ENCODE results near the gene ANLN. TPM values are rescaled to one million over a fixed set of nuclear protein-coding genes. Genes with fewer than 3 reads are reported as not detected.
"Not testable (repeated sequence)": the region's sequence is repeated elsewhere in the genome, so short reads cannot be mapped to it uniquely, and the experiment has no call there.

The ANLN gene
- total RNA-seq, 4 donors from 2014 or later: 0.73 to 1.8 (median 1.3) TPM

DNA sequence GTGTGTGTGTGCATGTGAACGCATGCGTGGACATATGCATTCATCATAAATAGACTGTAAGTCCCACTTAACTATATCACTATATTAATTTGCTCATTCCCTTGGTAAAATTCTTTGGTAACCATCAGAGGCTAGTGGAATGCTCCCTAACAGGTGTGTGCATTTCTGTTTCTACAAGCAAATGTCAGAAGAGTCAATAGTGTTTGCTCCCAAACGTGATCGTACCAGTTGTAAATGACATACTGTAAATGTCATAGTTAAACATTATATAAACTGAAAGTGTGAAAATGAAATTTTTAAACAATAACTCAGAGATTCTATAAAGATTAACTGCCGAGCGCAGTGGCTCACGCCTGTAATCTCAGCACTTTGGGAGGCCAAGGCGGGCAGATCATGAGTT is 94.6 kb downstream of the ANLN start:
- H3K4me1 ChIP-seq: no peaks in the 10 kb centered on the region
- no peak overlapping the region for H3K27ac ChIP-seq
- peaks cover 0 to 2% (median 0%) of the 10 kb centered on the region in 3 donors for H3K27me3 ChIP-seq
- no peak for DNase-seq
- no peaks in the 10 kb centered on the region for H3K9me3 ChIP-seq
- TF ChIP-seq, protein P1, sequence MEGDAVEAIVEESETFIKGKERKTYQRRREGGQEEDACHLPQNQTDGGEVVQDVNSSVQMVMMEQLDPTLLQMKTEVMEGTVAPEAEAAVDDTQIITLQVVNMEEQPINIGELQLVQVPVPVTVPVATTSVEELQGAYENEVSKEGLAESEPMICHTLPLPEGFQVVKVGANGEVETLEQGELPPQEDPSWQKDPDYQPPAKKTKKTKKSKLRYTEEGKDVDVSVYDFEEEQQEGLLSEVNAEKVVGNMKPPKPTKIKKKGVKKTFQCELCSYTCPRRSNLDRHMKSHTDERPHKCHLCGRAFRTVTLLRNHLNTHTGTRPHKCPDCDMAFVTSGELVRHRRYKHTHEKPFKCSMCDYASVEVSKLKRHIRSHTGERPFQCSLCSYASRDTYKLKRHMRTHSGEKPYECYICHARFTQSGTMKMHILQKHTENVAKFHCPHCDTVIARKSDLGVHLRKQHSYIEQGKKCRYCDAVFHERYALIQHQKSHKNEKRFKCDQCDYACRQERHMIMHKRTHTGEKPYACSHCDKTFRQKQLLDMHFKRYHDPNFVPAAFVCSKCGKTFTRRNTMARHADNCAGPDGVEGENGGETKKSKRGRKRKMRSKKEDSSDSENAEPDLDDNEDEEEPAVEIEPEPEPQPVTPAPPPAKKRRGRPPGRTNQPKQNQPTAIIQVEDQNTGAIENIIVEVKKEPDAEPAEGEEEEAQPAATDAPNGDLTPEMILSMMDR (IDR thresholded peaks at IDR 0.05 in 4 of 5, conservative IDR thresholded peaks at IDR 0.05 in 1 of 5): no peak
- no peak for TF ChIP-seq POLR2A (IDR thresholded peaks at IDR 0.05)
- intact Hi-C loops (cut with DNase I; ENCODE audit: low total_unique reads): loop anchor here (10.0 kb wide), 1 partner anchor 701 kb away; no protein-coding TSS in a partner anchor
- no peak for ATAC-seq
- no peaks in the 10 kb centered on the region for H3K36me3 ChIP-seq
- in situ Hi-C loops (cut with MboI; ENCODE audit: low sequenced_read_pairs in 4 of 4): loop anchor here in 2 of 4 donors (10.0 kb wide), 2 partner anchors 701 to 721 kb away; no protein-coding TSS in a partner anchor
- no peak overlapping the region for H3K4me3 ChIP-seq

DNA sequence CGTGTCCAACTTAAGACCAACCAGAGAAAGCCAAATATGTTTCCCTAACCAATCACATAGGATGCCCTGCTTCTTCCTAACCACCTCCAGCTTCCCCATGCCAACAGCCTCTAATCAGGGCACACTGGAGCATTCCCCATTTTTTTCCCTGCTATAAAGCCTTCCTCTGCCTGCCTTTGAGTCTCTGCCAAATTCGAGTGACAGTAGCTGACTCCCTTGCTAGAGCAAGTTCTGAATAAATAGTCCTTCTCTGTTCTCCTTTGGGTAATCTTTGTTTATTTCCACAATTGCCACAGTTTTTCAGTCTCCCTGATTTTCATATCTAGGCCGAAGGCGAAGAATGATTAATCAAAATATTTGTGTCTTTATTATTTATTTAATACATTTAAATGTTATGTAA is 96.7 kb downstream of the ANLN start:
- TF ChIP-seq, protein P1 (IDR thresholded peaks at IDR 0.05 in 4 of 5, conservative IDR thresholded peaks at IDR 0.05 in 1 of 5): no peak
- TF ChIP-seq POLR2A (IDR thresholded peaks at IDR 0.05): no peak
- Histone ChIP-seq H3K27ac (no peak overlapping the region), H3K27me3 (peaks cover 0 to 2% (median 0%) of the 10 kb centered on the region in 3 donors), H3K9me3 (no peaks in the 10 kb centered on the region), H3K4me3 (no peak overlapping the region), H3K4me1 (no peaks in the 10 kb centered on the region), H3K36me3 (no peaks in the 10 kb centered on the region)
- DNase-seq (no peak), ATAC-seq (no peak)
- in situ Hi-C loops (cut with MboI; ENCODE audit: low sequenced_read_pairs in 4 of 4) (loop anchor here in 2 of 4 donors (10.0 kb wide), 2 partner anchors 698 to 718 kb away; no protein-coding TSS in a partner anchor), intact Hi-C loops (cut with DNase I; ENCODE audit: low total_unique reads) (loop anchor here (10.0 kb wide), 1 partner anchor 698 kb away; no protein-coding TSS in a partner anchor)

- Histone ChIP-seq H3K4me3 (no peak overlapping the region), H3K27me3 (no peaks in the 10 kb centered on the region), H3K9me3 (no peaks in the 10 kb centered on the region), H3K36me3 (no peaks in the 10 kb centered on the region), H3K4me1 (no peaks in the 10 kb centered on the region), H3K27ac (no peak overlapping the region)
- DNase-seq (no peak), ATAC-seq (no peak)
- in situ Hi-C loops (cut with MboI; ENCODE audit: low sequenced_read_pairs in 4 of 4) (loop anchor here in 2 of 4 donors (10.0 kb wide), 2 partner anchors 697 to 717 kb away; no protein-coding TSS in a partner anchor), intact Hi-C loops (cut with DNase I; ENCODE audit: low total_unique reads) (loop anchor here (10.0 kb wide), 1 partner anchor 697 kb away; no protein-coding TSS in a partner anchor)
- TF ChIP-seq POLR2A (IDR thresholded peaks at IDR 0.05): no peak
- TF ChIP-seq, protein P1 (IDR thresholded peaks at IDR 0.05 in 4 of 5, conservative IDR thresholded peaks at IDR 0.05 in 1 of 5): peak in 3 of 5 experiments; percentile 20 to 44 (median 43)
Observed at GRCh38 chr7:36487756-36488336, 98.2 kb downstream of the ANLN start.

- H3K4me1 ChIP-seq, H3K36me3 ChIP-seq, DNase-seq, H3K27me3 ChIP-seq, H3K27ac ChIP-seq, H3K9me3 ChIP-seq, H3K4me3 ChIP-seq, ATAC-seq: not testable (repeated sequence)
- in situ Hi-C loops (cut with MboI; ENCODE audit: low sequenced_read_pairs in 4 of 4): loop anchor here in 2 of 4 donors (10.0 kb wide), 2 partner anchors 696 to 716 kb away; no protein-coding TSS in a partner anchor
- intact Hi-C loops (cut with DNase I; ENCODE audit: low total_unique reads): loop anchor here (10.0 kb wide), 1 partner anchor 696 kb away; no protein-coding TSS in a partner anchor
Observed at GRCh38 chr7:36488672-36489071, 99.0 kb downstream of the ANLN start.

- Histone ChIP-seq H3K9me3 (no peaks in the 10 kb centered on the region), H3K4me1 (no peaks in the 10 kb centered on the region), H3K27me3 (no peaks in the 10 kb centered on the region), H3K4me3 (no peak overlapping the region), H3K27ac (no peak overlapping the region), H3K36me3 (no peaks in the 10 kb centered on the region)
- intact Hi-C loops (cut with DNase I; ENCODE audit: low total_unique reads): no loop called here
- no peak for DNase-seq
- TF ChIP-seq, protein P1 (IDR thresholded peaks at IDR 0.05 in 4 of 5, conservative IDR thresholded peaks at IDR 0.05 in 1 of 5): no peak
- TF ChIP-seq POLR2A (IDR thresholded peaks at IDR 0.05): no peak
- no peak for ATAC-seq
- in situ Hi-C loops (cut with MboI; ENCODE audit: low sequenced_read_pairs in 4 of 4): no loop called here
Observed at GRCh38 chr7:36490419-36490830, 100.8 kb downstream of the ANLN start.
